ENCODE measurements around the gene MAP3K1. TPM values are rescaled to one million over a fixed set of nuclear protein-coding genes. Genes with fewer than 3 reads are reported as not detected.

The MAP3K1 gene
- total RNA-seq, 2 donors from 2014 or later: 8.9 to 19.0 TPM

DNA sequence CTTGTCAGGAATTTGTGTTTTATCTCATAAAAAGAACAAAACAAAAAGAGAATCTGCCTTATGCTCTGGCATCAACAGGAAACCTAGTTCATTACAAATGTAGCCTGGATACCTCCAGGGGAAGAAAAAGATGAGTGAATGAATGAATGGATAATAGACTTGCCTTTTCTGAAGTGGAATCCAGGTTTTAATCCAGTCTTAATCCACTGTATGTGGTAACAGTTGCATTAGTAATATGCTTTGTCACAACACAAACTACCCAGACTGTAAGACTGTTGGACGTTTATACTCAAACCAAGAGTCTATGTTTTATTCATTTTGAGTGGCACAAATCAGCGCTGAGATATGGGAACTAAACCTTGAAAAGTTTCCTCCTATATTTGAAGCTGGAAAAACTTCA lies 32.1 kb upstream of the MAP3K1 start:
- TF ChIP-seq, protein P1, sequence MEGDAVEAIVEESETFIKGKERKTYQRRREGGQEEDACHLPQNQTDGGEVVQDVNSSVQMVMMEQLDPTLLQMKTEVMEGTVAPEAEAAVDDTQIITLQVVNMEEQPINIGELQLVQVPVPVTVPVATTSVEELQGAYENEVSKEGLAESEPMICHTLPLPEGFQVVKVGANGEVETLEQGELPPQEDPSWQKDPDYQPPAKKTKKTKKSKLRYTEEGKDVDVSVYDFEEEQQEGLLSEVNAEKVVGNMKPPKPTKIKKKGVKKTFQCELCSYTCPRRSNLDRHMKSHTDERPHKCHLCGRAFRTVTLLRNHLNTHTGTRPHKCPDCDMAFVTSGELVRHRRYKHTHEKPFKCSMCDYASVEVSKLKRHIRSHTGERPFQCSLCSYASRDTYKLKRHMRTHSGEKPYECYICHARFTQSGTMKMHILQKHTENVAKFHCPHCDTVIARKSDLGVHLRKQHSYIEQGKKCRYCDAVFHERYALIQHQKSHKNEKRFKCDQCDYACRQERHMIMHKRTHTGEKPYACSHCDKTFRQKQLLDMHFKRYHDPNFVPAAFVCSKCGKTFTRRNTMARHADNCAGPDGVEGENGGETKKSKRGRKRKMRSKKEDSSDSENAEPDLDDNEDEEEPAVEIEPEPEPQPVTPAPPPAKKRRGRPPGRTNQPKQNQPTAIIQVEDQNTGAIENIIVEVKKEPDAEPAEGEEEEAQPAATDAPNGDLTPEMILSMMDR (IDR thresholded peaks at IDR 0.05): no peak
- ATAC-seq (ENCODE audit: insufficient number of reproducible peaks, low FRiP score, low read depth) (no peak), DNase-seq (ENCODE audit: low spot score) (no peak)
- Histone ChIP-seq H3K9me3 (no peaks in the 10 kb centered on the region), H3K36me3 (no peaks in the 10 kb centered on the region), H3K4me3 (no peak overlapping the region), H3K27ac (no peak overlapping the region), H3K27me3 (replicated peaks; ENCODE audit: insufficient read depth) (no peaks in the 10 kb centered on the region), H3K4me1 (ENCODE audit: control insufficient read depth in 1 of 2, low read depth in 2 of 2) (no peaks in the 10 kb centered on the region)

DNA sequence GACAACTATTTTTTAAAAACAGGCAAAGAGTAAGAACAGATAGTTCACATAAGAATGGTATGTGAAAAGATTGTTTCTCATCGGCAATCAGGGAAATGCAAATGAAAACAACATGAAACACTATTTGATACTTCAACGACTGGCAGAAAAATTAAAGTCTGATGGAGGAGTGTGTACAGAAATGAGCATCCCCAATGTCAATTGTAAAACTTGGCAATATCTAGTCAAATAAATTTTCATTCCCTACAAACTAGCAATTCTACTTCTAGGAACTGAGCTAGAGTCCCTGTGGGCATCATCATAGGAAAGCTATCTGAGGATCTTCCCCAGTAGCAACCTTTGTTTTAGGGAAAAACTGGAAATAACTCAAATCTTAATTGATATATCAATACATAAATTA lies 29.0 kb upstream of the MAP3K1 start:
- H3K27ac ChIP-seq: no peak overlapping the region
- no peaks in the 10 kb centered on the region for H3K36me3 ChIP-seq
- TF ChIP-seq, protein P1 (IDR thresholded peaks at IDR 0.05): no peak
- H3K4me1 ChIP-seq (ENCODE audit: control insufficient read depth in 1 of 2, low read depth in 2 of 2): no peaks in the 10 kb centered on the region
- H3K27me3 ChIP-seq (replicated peaks; ENCODE audit: insufficient read depth): no peaks in the 10 kb centered on the region
- no peaks in the 10 kb centered on the region for H3K9me3 ChIP-seq
- no peak for ATAC-seq (ENCODE audit: insufficient number of reproducible peaks, low FRiP score, low read depth)
- no peak for DNase-seq (ENCODE audit: low spot score)
- no peak overlapping the region for H3K4me3 ChIP-seq

GRCh38 chr5:56791396-56791795 lies 24.0 kb upstream of the MAP3K1 start:
- no peaks in the 10 kb centered on the region for H3K4me1 ChIP-seq (ENCODE audit: control insufficient read depth in 1 of 2, low read depth in 2 of 2)
- TF ChIP-seq, protein P1 (IDR thresholded peaks at IDR 0.05): no peak
- no peak overlapping the region for H3K4me3 ChIP-seq
- DNase-seq (ENCODE audit: low spot score): no peak
- no peak overlapping the region for H3K27ac ChIP-seq
- no peaks in the 10 kb centered on the region for H3K36me3 ChIP-seq
- no peaks in the 10 kb centered on the region for H3K9me3 ChIP-seq
- H3K27me3 ChIP-seq (replicated peaks; ENCODE audit: insufficient read depth): no peaks in the 10 kb centered on the region
- no peak for ATAC-seq (ENCODE audit: insufficient number of reproducible peaks, low FRiP score, low read depth)

- no peak for DNase-seq (ENCODE audit: low spot score)
- Histone ChIP-seq H3K4me1 (ENCODE audit: control insufficient read depth in 1 of 2, low read depth in 2 of 2) (peaks cover 0 to 15% of the 10 kb centered on the region in 2 donors), H3K9me3 (no peaks in the 10 kb centered on the region), H3K4me3 (no peak overlapping the region), H3K36me3 (no peaks in the 10 kb centered on the region), H3K27ac (no peak overlapping the region), H3K27me3 (replicated peaks; ENCODE audit: insufficient read depth) (no peaks in the 10 kb centered on the region)
- TF ChIP-seq, protein P1 (IDR thresholded peaks at IDR 0.05): no peak
- no peak for ATAC-seq (ENCODE audit: insufficient number of reproducible peaks, low FRiP score, low read depth)
Measured at GRCh38 chr5:56798521-56798920, 16.8 kb upstream of the MAP3K1 start.

DNA sequence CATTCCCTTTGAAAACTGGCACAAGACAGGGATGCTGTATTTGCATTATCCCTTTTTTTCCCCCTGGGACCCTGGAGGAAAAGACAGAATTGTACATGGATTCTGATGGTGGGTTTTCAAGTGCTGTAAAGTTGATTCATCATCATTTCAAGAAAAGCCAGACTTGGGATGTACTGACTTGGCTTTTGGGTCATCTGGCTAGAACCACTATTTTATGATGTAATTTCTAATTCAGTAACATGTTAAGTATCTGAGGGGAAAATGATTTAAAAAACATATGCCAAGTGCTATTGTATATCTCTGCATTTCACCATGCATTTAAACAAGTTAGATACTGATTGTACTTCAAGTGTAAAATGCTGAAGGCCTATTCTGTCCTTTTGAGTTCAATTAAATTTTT lies 15.2 kb upstream of the MAP3K1 start:
- Histone ChIP-seq H3K27ac (no peak overlapping the region), H3K4me1 (ENCODE audit: control insufficient read depth in 1 of 2, low read depth in 2 of 2) (peaks cover 0 to 15% of the 10 kb centered on the region in 2 donors), H3K9me3 (no peaks in the 10 kb centered on the region), H3K27me3 (replicated peaks; ENCODE audit: insufficient read depth) (no peaks in the 10 kb centered on the region), H3K36me3 (no peaks in the 10 kb centered on the region), H3K4me3 (no peak overlapping the region)
- TF ChIP-seq, protein P1 (IDR thresholded peaks at IDR 0.05): no peak
- DNase-seq (ENCODE audit: low spot score): no peak
- ATAC-seq (ENCODE audit: insufficient number of reproducible peaks, low FRiP score, low read depth): no peak

Measured in thoracic aorta (tissue), 2 donors.